GM12878 (cell line): ENCODE data around the gene YES1.

Source experiments
- CTCF ChIP-seq, 3 experiments: IDR thresholded peaks in 2 of 3; conservative IDR thresholded peaks in 1 of 3; 2 replicates each; pipeline ENCODE4 v1.5.1; 2011; ENCODE audit warnings: low read depth in 3 of 3, low read length in 3 of 3, mild to moderate bottlenecking in 3 of 3, control low read depth in 2 of 3, moderate library complexity in 2 of 3, inconsistent platforms in 1 of 3, mixed read lengths in 1 of 3; ENCODE audit not compliant: control insufficient read depth in 2 of 3, insufficient read depth in 1 of 3; ENCODE audit errors: extremely low read depth in 1 of 3
- EGR1 ChIP-seq, 2 experiments: IDR thresholded peaks; 1 replicate in 1 of 2; 2 replicates in 1 of 2; pipeline ENCODE4 v1.6.1; 2011 to 2012; ENCODE audit warnings: low read depth in 2 of 2, low read length in 2 of 2, borderline replicate concordance in 1 of 2, mild to moderate bottlenecking in 1 of 2, moderate library complexity in 1 of 2
- POLR2A ChIP-seq: IDR thresholded peaks from 2 replicates; pipeline ENCODE4 v1.6.1; 2011; ENCODE audit warnings: low read depth, mild to moderate bottlenecking, low read length
- REST ChIP-seq: IDR thresholded peaks from 2 replicates; pipeline ENCODE4 v1.6.1; 2012; ENCODE audit warnings: mild to moderate bottlenecking, low read depth, low read length
- RFX5 ChIP-seq: IDR thresholded peaks from 2 replicates; pipeline ENCODE4 v1.6.1; 2011; ENCODE audit warnings: low read depth, low read length, improper control_type of control experiment
- ZBED1 ChIP-seq: IDR thresholded peaks from 2 replicates; pipeline ENCODE4 v1.6.1; 2016; ENCODE audit warnings: borderline replicate concordance

- TF ChIP-seq CTCF (IDR thresholded peaks at IDR 0.05 in 2 of 3, conservative IDR thresholded peaks at IDR 0.05 in 1 of 3; ENCODE audit: control insufficient read depth in 2 of 3, extremely low read depth in 1 of 3, insufficient read depth in 1 of 3, low read depth in 3 of 3, low read length in 3 of 3) (no peak), POLR2A (peak; percentile 74), ZBED1 (no peak), RFX5 (no peak), EGR1 (IDR thresholded peaks at IDR 0.05; ENCODE audit: borderline replicate concordance in 1 of 2, low read depth in 2 of 2, low read length in 2 of 2) (peak in 1 of 2 experiments; percentile 48; a peak in 1 of 3 replicates), REST (no peak)
Observed at GRCh38 chr18:812376-813171, 532 bp upstream of the YES1 start.
